Mesothelial cell of epicardium (in vitro differentiated cells): Measurements from ENCODE around the gene ETS2. TPM values are rescaled to one million over a fixed set of nuclear protein-coding genes. Genes with fewer than 3 reads are reported as not detected.

ENCODE experiments used
- DNase-seq, 2 experiments: peaks; one replicate each; pipeline ENCODE4 v3.0.0; 2021; ENCODE audit warnings: low spot score in 2 of 2; ENCODE audit not compliant: unreplicated experiment in 2 of 2
- H3K27ac Mint-ChIP-seq: 2 replicates; pipeline ENCODE4 v1.8.0; 2021; ENCODE audit warnings: mixed read lengths
- H3K27me3 Mint-ChIP-seq: 2 replicates; pipeline ENCODE4 v1.8.0; 2021; ENCODE audit warnings: low read depth, mixed read lengths
- H3K36me3 Mint-ChIP-seq: 2 replicates; pipeline ENCODE4 v1.8.0; 2021; ENCODE audit warnings: mixed read lengths
- H3K4me1 Mint-ChIP-seq: 2 replicates; pipeline ENCODE4 v1.8.0; 2021; ENCODE audit warnings: mixed read lengths
- H3K4me3 Mint-ChIP-seq: 2 replicates; pipeline ENCODE4 v1.8.0; 2021; ENCODE audit warnings: mild to moderate bottlenecking, moderate library complexity, mixed read lengths
- H3K9me3 Mint-ChIP-seq: 2 replicates; pipeline ENCODE4 v1.8.0; 2021; ENCODE audit warnings: mixed read lengths
- CTCF ChIP-seq: fragments of 200-600 bp; sonication (generic); IDR thresholded peaks from one replicate; pipeline ENCODE4 v1.5.0; 2021; ENCODE audit warnings: antibody characterized with exemption; ENCODE audit not compliant: unreplicated experiment
- total RNA-seq: library from RNA; stranded (reverse); gene quantifications from 3 replicates; pipeline ENCODE4 v1.2.1, GENCODE V29; 2021

Gene ETS2
- total RNA-seq, 1 donor from 2014 or later: 30.5 TPM

GRCh38 chr21:38851101-38851500 is 45.4 kb downstream of the ETS2 start:
- Mint-ChIP-seq H3K36me3 (no peaks in the 10 kb centered on the region), H3K27me3 (no peaks in the 10 kb centered on the region), H3K27ac (peak overlapping the region; percentile 35), H3K4me1 (peaks cover 22% of the 10 kb centered on the region), H3K4me3 (no peak overlapping the region), H3K9me3 (peaks cover 9% of the 10 kb centered on the region)
- DNase-seq: no peak
- no peak for TF ChIP-seq CTCF

- Mint-ChIP-seq H3K27me3 (no peaks in the 10 kb centered on the region), H3K4me1 (peaks cover 18% of the 10 kb centered on the region), H3K27ac (no peak overlapping the region), H3K4me3 (no peak overlapping the region), H3K36me3 (no peaks in the 10 kb centered on the region), H3K9me3 (peaks cover 9% of the 10 kb centered on the region)
- TF ChIP-seq CTCF: no peak
- DNase-seq: no peak
Measured at GRCh38 chr21:38852278-38852677, 46.5 kb downstream of the ETS2 start.

GRCh38 chr21:38852708-38853107 is 47.0 kb downstream of the ETS2 start:
- Mint-ChIP-seq H3K4me3 (no peak overlapping the region), H3K36me3 (no peaks in the 10 kb centered on the region), H3K27ac (no peak overlapping the region), H3K4me1 (peaks cover 14% of the 10 kb centered on the region), H3K9me3 (peaks cover 9% of the 10 kb centered on the region), H3K27me3 (no peaks in the 10 kb centered on the region)
- no peak for DNase-seq
- no peak for TF ChIP-seq CTCF

- no peaks in the 10 kb centered on the region for H3K36me3 Mint-ChIP-seq
- H3K9me3 Mint-ChIP-seq: peaks cover 9% of the 10 kb centered on the region
- peaks cover 7% of the 10 kb centered on the region for H3K4me1 Mint-ChIP-seq
- no peak overlapping the region for H3K27ac Mint-ChIP-seq
- H3K27me3 Mint-ChIP-seq: no peaks in the 10 kb centered on the region
- no peak for DNase-seq
- TF ChIP-seq CTCF: no peak
- H3K4me3 Mint-ChIP-seq: no peak overlapping the region
Measured at GRCh38 chr21:38853421-38853919, 47.7 kb downstream of the ETS2 start.

- H3K9me3 Mint-ChIP-seq: peaks cover 9% of the 10 kb centered on the region
- no peak overlapping the region for H3K4me3 Mint-ChIP-seq
- no peaks in the 10 kb centered on the region for H3K36me3 Mint-ChIP-seq
- no peaks in the 10 kb centered on the region for H3K27me3 Mint-ChIP-seq
- H3K27ac Mint-ChIP-seq: no peak overlapping the region
- H3K4me1 Mint-ChIP-seq: peaks cover 5% of the 10 kb centered on the region
- no peak for TF ChIP-seq CTCF
- DNase-seq: no peak
Measured at GRCh38 chr21:38857152-38857825, 51.6 kb downstream of the ETS2 start.
